HEK293 (cell line): Measurements from ENCODE around the gene GPR180.

Experiments
- CTCF ChIA-PET: fragments of 350-600 bp; formaldehyde crosslinking; extraction: SDS; loops from one replicate; lab custom pipeline; 2021; ENCODE audit warnings: antibody characterized with exemption; lab: Yijun Ruan, JAX
- POLR2A ChIA-PET: fragments of 300-600 bp; formaldehyde crosslinking; extraction: SDS; loops from one replicate; lab custom pipeline; 2020; ENCODE audit warnings: antibody characterized with exemption, inconsistent platforms; lab: Yijun Ruan, JAX
- H3K27ac ChIP-seq: fragments of 200-500 bp; sonication (Bioruptor generic); 2 replicates; pipeline ENCODE4 v1.5.1; 2014; ENCODE audit warnings: low read depth, low read length, control low read depth, inconsistent platforms; ENCODE audit errors: extremely low read depth
- H3K36me3 ChIP-seq, 2 experiments: fragments of 200-500 bp in 1 of 2; sonication (Bioruptor generic) in 1 of 2; 1 replicate in 1 of 2; 2 replicates in 1 of 2; pipeline ENCODE4 v1.5.1; 2014 to 2017; ENCODE audit warnings: inconsistent platforms in 2 of 2, low read length in 2 of 2; ENCODE audit not compliant: control insufficient read depth in 2 of 2, insufficient read depth in 1 of 2
- H3K4me1 ChIP-seq: fragments of 200-500 bp; sonication (Bioruptor generic); 2 replicates; pipeline ENCODE4 v1.5.1; 2014; ENCODE audit warnings: mild to moderate bottlenecking, low read length, inconsistent platforms; ENCODE audit not compliant: control insufficient read depth, insufficient read depth
- H3K4me3 ChIP-seq: 2 replicates; pipeline ENCODE4 v1.5.1; 2011; ENCODE audit warnings: low read depth, mild to moderate bottlenecking, control low read depth, low read length, moderate library complexity
- H3K9me3 ChIP-seq: fragments of 200-500 bp; sonication (Bioruptor generic); 2 replicates; pipeline ENCODE4 v1.5.1; 2014; ENCODE audit warnings: low read depth, low read length, inconsistent platforms; ENCODE audit not compliant: control insufficient read depth, insufficient read depth
- HOXA7 ChIP-seq: sonication (generic); formaldehyde crosslinking; IDR thresholded peaks from 2 replicates; pipeline ENCODE4 v1.8.1; 2022; ENCODE audit warnings: missing genetic modification reagents, borderline replicate concordance
- MEIS1 ChIP-seq: sonication (generic); formaldehyde crosslinking; IDR thresholded peaks from 2 replicates; pipeline ENCODE4 v1.8.1; 2022; ENCODE audit warnings: missing genetic modification reagents, mild to moderate bottlenecking, borderline replicate concordance
- OSR2 ChIP-seq: fragments of 450-650 bp; formaldehyde crosslinking; IDR thresholded peaks from 2 replicates; pipeline ENCODE4 v1.5.1; 2016; ENCODE audit warnings: missing biosample characterization, missing genetic modification characterization
- SP7 ChIP-seq: fragments of 450-650 bp; formaldehyde crosslinking; IDR thresholded peaks from 2 replicates; pipeline ENCODE4 v1.5.1; 2016; ENCODE audit warnings: missing biosample characterization, missing genetic modification characterization
- TCF7L2 ChIP-seq: IDR thresholded peaks from 2 replicates; pipeline ENCODE4 v1.6.1; 2011; ENCODE audit warnings: low read depth, mild to moderate bottlenecking, inconsistent platforms, low read length, moderate library complexity, borderline replicate concordance
- ZBTB7A ChIP-seq: fragments of 450-650 bp; formaldehyde crosslinking; IDR thresholded peaks from 2 replicates; pipeline ENCODE4 v1.5.1; 2016; ENCODE audit warnings: low read depth, missing biosample characterization, missing genetic modification characterization
- ZNF155 ChIP-seq: fragments of 450-650 bp; formaldehyde crosslinking; IDR thresholded peaks from 2 replicates; pipeline ENCODE4 v1.5.1; 2016; ENCODE audit warnings: missing biosample characterization, missing genetic modification characterization
- ZNF184 ChIP-seq: fragments of 450-650 bp; IDR thresholded peaks from 2 replicates; pipeline ENCODE4 v1.5.1; 2018; ENCODE audit warnings: missing biosample characterization, mild to moderate bottlenecking, missing genetic modification characterization
- ZNF274 ChIP-seq, 2 experiments: fragments of 200-500 bp in 1 of 2; fragments of 450-650 bp in 1 of 2; sonication (Bioruptor generic) in 1 of 2; formaldehyde crosslinking in 1 of 2; IDR thresholded peaks; 2 replicates each; pipeline versions ENCODE4 v1.5.1 to v1.6.1; 2014 to 2016; ENCODE audit warnings: borderline replicate concordance in 1 of 2, inconsistent platforms in 1 of 2, low read length in 1 of 2, missing biosample characterization in 1 of 2, missing genetic modification characterization in 1 of 2
- ZNF624 ChIP-seq: fragments of 450-650 bp; formaldehyde crosslinking; IDR thresholded peaks from 2 replicates; pipeline ENCODE4 v1.5.1; 2017; ENCODE audit warnings: missing biosample characterization, missing genetic modification characterization
- ZNF664 ChIP-seq: fragments of 450-650 bp; formaldehyde crosslinking; IDR thresholded peaks from 2 replicates; pipeline ENCODE4 v1.5.1; 2016; ENCODE audit warnings: missing biosample characterization, missing genetic modification characterization
- TF ChIP-seq, protein P1 (sequence below): fragments of 450-650 bp; formaldehyde crosslinking; IDR thresholded peaks from 2 replicates; pipeline ENCODE4 v1.5.1; 2017; ENCODE audit warnings: missing biosample characterization, mild to moderate bottlenecking, missing genetic modification characterization, moderate library complexity
- TF ChIP-seq, protein P2 (sequence below): fragments of 450-650 bp; formaldehyde crosslinking; IDR thresholded peaks from 2 replicates; pipeline ENCODE4 v1.5.1; 2016; ENCODE audit warnings: missing biosample characterization, missing genetic modification characterization
- TF ChIP-seq, protein P3 (sequence below): fragments of 450-650 bp; formaldehyde crosslinking; IDR thresholded peaks from 2 replicates; pipeline ENCODE4 v1.5.1; 2016; ENCODE audit warnings: missing biosample characterization, missing genetic modification characterization
- TF ChIP-seq, protein P4 (sequence below): fragments of 450-650 bp; formaldehyde crosslinking; IDR thresholded peaks from 2 replicates; pipeline ENCODE4 v1.5.1; 2016; ENCODE audit warnings: missing biosample characterization, missing genetic modification characterization
- TF ChIP-seq, protein P5 (sequence below): fragments of 450-650 bp; formaldehyde crosslinking; IDR thresholded peaks from 2 replicates; pipeline ENCODE4 v1.5.1; 2016; ENCODE audit warnings: missing biosample characterization, missing genetic modification characterization

The GPR180 gene

DNA sequence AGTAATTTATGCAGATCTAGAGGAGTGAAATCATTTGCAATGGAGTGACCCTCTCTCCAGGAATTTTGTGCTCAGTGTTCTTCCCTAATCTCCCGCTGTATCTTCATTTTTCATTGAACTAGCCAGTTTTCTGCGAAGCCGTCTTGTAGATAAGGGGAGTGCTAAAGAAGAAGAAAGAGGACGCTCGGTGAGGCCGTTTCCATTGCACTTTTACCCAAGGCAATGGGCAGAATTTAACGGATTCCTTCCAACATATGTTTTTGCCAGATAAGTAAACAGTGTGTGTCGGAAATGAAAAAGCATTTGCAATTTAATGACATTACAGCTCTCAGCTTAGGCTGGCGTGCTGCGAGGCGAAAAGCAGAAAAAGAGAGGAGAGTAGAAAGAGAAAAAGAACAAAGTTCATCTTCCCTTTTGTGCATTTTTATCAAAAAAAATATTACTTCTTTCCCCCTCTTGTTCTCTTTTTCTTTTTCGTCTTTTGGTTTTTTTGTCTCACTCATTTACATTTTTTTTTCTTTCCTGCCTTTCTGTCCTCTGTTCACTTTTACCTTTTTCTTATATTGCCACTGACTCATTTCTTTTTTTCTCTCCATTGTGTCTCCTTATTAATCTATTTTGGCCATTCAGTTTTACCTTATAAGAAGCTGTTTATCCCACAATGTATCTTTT is 60.8 kb downstream of the GPR180 start (continued):
- TF ChIP-seq ZNF274 (IDR thresholded peaks at IDR 0.05; ENCODE audit: low read length) (no peak), ZNF274 (tag by site-specific recombination; IDR thresholded peaks at IDR 0.05; ENCODE audit: borderline replicate concordance) (no peak), SP7 (no peak), ZNF184 (tag by site-specific recombination) (no peak), OSR2 (tag by site-specific recombination) (no peak), ZBTB7A (no peak), ZNF664 (tag by site-specific recombination) (no peak), HOXA7 (no peak)
- TF ChIP-seq, protein P1, sequence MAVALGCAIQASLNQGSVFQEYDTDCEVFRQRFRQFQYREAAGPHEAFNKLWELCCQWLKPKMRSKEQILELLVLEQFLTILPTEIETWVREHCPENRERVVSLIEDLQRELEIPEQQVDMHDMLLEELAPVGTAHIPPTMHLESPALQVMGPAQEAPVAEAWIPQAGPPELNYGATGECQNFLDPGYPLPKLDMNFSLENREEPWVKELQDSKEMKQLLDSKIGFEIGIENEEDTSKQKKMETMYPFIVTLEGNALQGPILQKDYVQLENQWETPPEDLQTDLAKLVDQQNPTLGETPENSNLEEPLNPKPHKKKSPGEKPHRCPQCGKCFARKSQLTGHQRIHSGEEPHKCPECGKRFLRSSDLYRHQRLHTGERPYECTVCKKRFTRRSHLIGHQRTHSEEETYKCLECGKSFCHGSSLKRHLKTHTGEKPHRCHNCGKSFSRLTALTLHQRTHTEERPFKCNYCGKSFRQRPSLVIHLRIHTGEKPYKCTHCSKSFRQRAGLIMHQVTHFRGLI (tag by site-specific recombination): no peak
- TF ChIP-seq, protein P2, sequence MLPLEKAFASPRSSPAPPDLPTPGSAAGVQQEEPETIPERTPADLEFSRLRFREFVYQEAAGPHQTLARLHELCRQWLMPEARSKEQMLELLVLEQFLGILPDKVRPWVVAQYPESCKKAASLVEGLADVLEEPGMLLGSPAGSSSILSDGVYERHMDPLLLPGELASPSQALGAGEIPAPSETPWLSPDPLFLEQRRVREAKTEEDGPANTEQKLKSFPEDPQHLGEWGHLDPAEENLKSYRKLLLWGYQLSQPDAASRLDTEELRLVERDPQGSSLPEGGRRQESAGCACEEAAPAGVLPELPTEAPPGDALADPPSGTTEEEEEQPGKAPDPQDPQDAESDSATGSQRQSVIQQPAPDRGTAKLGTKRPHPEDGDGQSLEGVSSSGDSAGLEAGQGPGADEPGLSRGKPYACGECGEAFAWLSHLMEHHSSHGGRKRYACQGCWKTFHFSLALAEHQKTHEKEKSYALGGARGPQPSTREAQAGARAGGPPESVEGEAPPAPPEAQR (tag by site-specific recombination): no peak

DNA sequence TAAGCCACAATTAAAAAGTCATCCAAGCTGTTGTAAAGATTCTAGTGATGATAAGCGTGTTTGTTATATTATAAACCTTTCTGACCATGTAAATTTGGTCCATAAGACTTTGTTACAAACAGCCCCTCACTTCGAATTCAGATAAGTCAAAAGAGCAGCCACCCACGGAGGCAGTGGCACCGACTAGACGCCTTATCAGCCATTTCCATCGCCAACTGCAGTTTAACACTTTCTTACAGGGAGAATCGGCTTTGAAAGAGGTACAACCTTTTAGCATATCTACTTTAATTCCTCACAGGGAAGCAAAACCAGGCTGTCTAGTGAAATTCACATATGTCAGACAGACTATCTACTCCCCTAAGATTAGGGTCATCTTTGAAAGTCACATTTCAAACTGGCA is 63.2 kb downstream of the GPR180 start:
- no peak for TF ChIP-seq ZNF155
- TF ChIP-seq TCF7L2: peak; percentile 18; the same call in 1 of the 2 replicates
- Histone ChIP-seq H3K27ac (no peak overlapping the region), H3K4me1 (no peaks in the 10 kb centered on the region), H3K4me3 (no peak overlapping the region), H3K36me3 (no peaks in the 10 kb centered on the region), H3K9me3 (no peaks in the 10 kb centered on the region)
- ChIA-PET CTCF (interaction anchor here (0.8 kb wide), 1 partner anchor 10 kb away, joined by 5 read pairs; no protein-coding TSS in a partner anchor), POLR2A (no interaction called here)

DNA sequence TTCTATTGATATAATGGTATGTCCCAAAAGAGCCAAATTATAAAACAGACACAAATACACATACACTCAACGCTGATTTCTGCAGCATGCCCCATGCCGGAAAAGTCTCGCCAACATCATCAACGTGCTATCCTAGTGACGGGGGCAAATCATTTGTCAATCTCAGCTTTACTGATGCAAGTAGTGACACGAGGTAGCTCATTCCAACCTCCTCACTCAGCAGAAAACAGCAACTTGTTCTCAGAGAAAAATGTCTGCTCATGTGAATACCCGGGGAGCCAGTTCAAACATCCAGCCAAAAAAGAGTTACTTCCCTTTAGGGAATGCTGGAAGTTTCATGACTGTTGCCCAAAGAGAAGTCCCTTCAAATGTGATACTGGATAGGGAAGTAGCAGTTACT is 64.4 kb downstream of the GPR180 start:
- CTCF ChIA-PET: interaction anchor here (0.5 to 0.8 kb wide), 3 partner anchors 49 to 868 kb away, joined by 3 to 4 read pairs (median 3); no protein-coding TSS in a partner anchor
- no peak overlapping the region for H3K4me3 ChIP-seq
- H3K4me1 ChIP-seq: no peaks in the 10 kb centered on the region
- H3K27ac ChIP-seq: no peak overlapping the region
- no peaks in the 10 kb centered on the region for H3K36me3 ChIP-seq
- H3K9me3 ChIP-seq: no peaks in the 10 kb centered on the region
- POLR2A ChIA-PET: no interaction called here
- TF ChIP-seq, protein P3, sequence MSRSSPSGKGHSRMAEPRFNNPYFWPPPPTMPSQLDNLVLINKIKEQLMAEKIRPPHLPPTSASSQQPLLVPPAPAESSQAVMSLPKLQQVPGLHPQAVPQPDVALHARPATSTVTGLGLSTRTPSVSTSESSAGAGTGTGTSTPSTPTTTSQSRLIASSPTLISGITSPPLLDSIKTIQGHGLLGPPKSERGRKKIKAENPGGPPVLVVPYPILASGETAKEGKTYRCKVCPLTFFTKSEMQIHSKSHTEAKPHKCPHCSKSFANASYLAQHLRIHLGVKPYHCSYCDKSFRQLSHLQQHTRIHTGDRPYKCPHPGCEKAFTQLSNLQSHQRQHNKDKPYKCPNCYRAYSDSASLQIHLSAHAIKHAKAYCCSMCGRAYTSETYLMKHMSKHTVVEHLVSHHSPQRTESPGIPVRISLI (tag by site-specific recombination): no peak
- TF ChIP-seq, protein P4, sequence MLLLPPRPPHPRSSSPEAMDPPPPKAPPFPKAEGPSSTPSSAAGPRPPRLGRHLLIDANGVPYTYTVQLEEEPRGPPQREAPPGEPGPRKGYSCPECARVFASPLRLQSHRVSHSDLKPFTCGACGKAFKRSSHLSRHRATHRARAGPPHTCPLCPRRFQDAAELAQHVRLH (tag by site-specific recombination): no peak
- no peak for TF ChIP-seq ZNF624 (tag by site-specific recombination)
- no peak for TF ChIP-seq MEIS1 (CRISPR knock-in tag)
- TF ChIP-seq, protein P5, sequence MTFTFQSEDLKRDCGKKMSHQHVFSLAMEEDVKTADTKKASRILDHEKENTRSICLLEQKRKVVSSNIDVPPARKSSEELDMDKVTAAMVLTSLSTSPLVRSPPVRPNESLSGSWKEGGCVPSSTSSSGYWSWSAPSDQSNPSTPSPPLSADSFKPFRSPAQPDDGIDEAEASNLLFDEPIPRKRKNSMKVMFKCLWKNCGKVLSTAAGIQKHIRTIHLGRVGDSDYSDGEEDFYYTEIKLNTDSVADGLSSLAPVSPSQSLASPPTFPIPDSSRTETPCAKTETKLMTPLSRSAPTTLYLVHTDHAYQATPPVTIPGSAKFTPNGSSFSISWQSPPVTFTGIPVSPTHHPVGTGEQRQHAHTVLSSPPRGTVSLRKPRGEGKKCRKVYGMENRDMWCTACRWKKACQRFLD (tag by site-specific recombination): no peak
- TF ChIP-seq, protein P2 (tag by site-specific recombination): no peak
